Measurements from ENCODE around the gene CBX8. TPM values are rescaled to one million over a fixed set of nuclear protein-coding genes. Genes with fewer than 3 reads are reported as not detected.

Gene CBX8
- total RNA-seq, 3 donors from 2014 or later (not counting 1 experiment from before 2014, with no cell fraction given) = 4.0 to 6.4 (median 5.8) TPM

DNA sequence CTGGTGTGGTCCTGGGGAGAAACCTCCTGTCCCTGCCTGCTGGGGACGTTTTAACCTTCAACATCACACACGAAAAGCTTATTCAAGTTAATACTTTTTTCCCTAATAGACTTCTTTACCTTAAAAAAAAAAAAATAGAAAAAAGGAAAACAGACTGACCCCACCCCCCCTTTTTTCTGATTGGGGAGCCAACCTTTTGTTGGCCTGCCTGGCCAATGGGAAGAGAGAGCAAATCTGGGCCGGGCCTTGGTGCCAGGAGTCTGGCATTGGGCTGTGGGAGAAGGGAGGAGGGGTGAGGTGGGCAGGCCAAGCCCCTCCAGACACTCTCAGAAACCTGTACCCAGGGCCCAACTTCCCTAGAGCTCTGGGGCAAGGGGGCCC is 3.0 kb downstream of the CBX8 start:
- peaks cover 14 to 16% of the 10 kb centered on the region in 2 donors for H3K4me1 Mint-ChIP-seq
- 83% methylated on average over 2 of the region's 3 CpGs for WGBS (ENCODE audit: insufficient coverage)
- Histone ChIP-seq H3K36me3 (ENCODE audit: control insufficient read depth, insufficient read depth, low read length) (peaks cover 3% of the 10 kb centered on the region), H3K4me1 (ENCODE audit: control insufficient read depth, insufficient read depth, low read length) (peaks cover 48% of the 10 kb centered on the region), H3K9me3 (ENCODE audit: control insufficient read depth, insufficient read depth, low read length) (no peaks in the 10 kb centered on the region), H3K27me3 (ENCODE audit: control insufficient read depth, insufficient read depth, low read length) (peaks cover 49% of the 10 kb centered on the region), H3K27ac (ENCODE audit: low read length) (no peak overlapping the region), H3K4me3 (ENCODE audit: low read length) (no peak overlapping the region)
- TF ChIP-seq, protein P1, sequence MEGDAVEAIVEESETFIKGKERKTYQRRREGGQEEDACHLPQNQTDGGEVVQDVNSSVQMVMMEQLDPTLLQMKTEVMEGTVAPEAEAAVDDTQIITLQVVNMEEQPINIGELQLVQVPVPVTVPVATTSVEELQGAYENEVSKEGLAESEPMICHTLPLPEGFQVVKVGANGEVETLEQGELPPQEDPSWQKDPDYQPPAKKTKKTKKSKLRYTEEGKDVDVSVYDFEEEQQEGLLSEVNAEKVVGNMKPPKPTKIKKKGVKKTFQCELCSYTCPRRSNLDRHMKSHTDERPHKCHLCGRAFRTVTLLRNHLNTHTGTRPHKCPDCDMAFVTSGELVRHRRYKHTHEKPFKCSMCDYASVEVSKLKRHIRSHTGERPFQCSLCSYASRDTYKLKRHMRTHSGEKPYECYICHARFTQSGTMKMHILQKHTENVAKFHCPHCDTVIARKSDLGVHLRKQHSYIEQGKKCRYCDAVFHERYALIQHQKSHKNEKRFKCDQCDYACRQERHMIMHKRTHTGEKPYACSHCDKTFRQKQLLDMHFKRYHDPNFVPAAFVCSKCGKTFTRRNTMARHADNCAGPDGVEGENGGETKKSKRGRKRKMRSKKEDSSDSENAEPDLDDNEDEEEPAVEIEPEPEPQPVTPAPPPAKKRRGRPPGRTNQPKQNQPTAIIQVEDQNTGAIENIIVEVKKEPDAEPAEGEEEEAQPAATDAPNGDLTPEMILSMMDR (IDR thresholded peaks at IDR 0.05) = no peak
- H3K27me3 Mint-ChIP-seq (ENCODE audit: low read depth in 2 of 2) = peaks cover 10 to 30% of the 10 kb centered on the region in 2 donors
- ATAC-seq (no peak), DNase-seq (no peak)
- intact Hi-C loops (cut with micrococcal nuclease) = no loop called here
- H3K36me3 Mint-ChIP-seq = no peaks in the 10 kb centered on the region
- peak overlapping the region; percentile 35 for H3K4me3 Mint-ChIP-seq
- H3K27ac Mint-ChIP-seq = no peak overlapping the region
- H3K9me3 Mint-ChIP-seq = no peaks in the 10 kb centered on the region

DNA sequence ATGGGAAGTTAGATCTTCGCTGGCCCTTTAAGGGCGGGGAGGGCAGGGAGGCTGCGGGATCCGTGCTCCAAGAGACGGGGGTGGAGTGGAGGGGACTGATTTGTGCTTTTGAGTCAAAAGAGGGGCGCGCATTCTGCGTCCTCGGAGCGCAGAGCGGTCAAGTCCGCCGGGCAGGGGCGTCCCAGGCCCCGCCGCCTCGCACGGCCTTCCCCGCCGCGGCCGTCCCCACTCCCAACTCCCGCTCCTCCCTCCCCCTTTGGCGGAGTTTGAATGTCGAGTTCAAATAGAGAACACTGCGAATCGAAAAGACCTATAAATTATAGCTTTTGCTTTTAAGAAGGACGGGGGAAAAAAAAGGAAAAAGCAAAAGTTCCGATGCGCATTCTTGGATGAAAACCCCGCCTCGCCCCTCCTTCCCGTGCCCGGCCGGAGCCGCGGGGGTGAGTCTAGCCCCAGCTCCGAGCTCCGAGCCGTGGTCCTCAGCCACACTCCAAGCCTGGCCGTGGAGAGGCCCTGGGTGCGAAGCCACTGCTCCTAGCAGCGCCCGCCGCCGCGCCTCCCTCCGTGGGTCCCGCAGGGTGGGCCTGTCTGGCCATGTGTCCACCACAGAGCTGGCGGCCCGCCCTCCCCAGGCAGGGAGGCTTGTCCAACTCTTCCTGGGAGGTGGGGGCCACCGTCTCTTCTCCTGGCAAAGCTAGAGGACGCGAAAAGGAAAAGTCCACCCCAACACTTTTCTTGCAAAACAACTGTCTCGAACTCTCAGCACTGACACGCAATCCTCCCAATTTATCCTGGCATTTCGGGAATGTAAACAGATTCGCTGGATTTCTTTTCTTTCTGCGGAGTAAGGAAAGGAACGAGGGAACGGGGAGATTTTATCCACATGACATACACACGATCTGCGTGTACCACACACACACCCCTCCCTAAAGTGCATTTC is 3.6 kb downstream of the CBX8 start:
- H3K27ac Mint-ChIP-seq = no peak overlapping the region
- no peaks in the 10 kb centered on the region for H3K36me3 Mint-ChIP-seq
- intact Hi-C loops (cut with micrococcal nuclease) = no loop called here
- WGBS (ENCODE audit: insufficient coverage) = 72% methylated on average over 63 of the region's 63 CpGs
- ATAC-seq (no peak), DNase-seq (no peak)
- no peak overlapping the region for H3K27ac ChIP-seq (ENCODE audit: low read length)
- H3K9me3 ChIP-seq (ENCODE audit: control insufficient read depth, insufficient read depth, low read length) = no peaks in the 10 kb centered on the region
- peaks cover 7 to 9% of the 10 kb centered on the region in 2 donors for H3K4me1 Mint-ChIP-seq
- peaks cover 49% of the 10 kb centered on the region for H3K27me3 ChIP-seq (ENCODE audit: control insufficient read depth, insufficient read depth, low read length)
- peaks cover 42% of the 10 kb centered on the region for H3K4me1 ChIP-seq (ENCODE audit: control insufficient read depth, insufficient read depth, low read length)
- H3K9me3 Mint-ChIP-seq = no peaks in the 10 kb centered on the region
- H3K27me3 Mint-ChIP-seq (ENCODE audit: low read depth in 2 of 2) = peaks cover 12 to 28% of the 10 kb centered on the region in 2 donors
- TF ChIP-seq, protein P1 (IDR thresholded peaks at IDR 0.05) = no peak
- H3K36me3 ChIP-seq (ENCODE audit: control insufficient read depth, insufficient read depth, low read length) = peaks cover 3% of the 10 kb centered on the region
- H3K4me3 ChIP-seq (ENCODE audit: low read length) = no peak overlapping the region
- peak overlapping the region; percentile 35 for H3K4me3 Mint-ChIP-seq

DNA sequence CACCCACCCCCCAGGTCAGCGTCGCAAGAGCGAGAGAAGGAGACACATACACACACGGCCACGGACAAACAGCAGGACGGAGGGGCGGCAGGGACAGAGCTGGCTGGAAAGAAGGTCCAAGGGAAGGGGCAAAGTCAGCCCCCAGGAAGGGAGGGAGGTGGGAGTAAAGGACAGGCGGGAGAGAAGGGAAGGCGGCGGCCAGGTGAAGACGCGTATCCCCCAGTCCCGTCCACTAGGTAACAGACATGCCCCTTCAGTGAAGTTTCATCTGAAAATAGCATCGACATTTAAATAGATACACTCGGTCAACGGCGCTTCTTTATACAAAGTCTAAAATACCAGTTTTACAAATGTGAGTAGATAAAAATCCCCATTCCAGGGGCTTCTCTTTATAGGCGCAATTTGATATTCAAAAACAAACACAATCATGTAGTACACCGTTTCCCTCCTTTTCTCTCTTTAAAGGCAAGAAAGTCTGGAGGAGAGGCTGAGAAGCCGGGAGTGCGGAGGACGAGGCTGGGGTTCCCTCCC is 4.5 kb downstream of the CBX8 start:
- Histone ChIP-seq H3K27ac (ENCODE audit: low read length) (no peak overlapping the region), H3K36me3 (ENCODE audit: control insufficient read depth, insufficient read depth, low read length) (peaks cover 3% of the 10 kb centered on the region), H3K9me3 (ENCODE audit: control insufficient read depth, insufficient read depth, low read length) (no peaks in the 10 kb centered on the region), H3K27me3 (ENCODE audit: control insufficient read depth, insufficient read depth, low read length) (peaks cover 46% of the 10 kb centered on the region), H3K4me1 (ENCODE audit: control insufficient read depth, insufficient read depth, low read length) (peaks cover 36% of the 10 kb centered on the region), H3K4me3 (ENCODE audit: low read length) (no peak overlapping the region)
- Mint-ChIP-seq H3K36me3 (no peaks in the 10 kb centered on the region), H3K9me3 (no peaks in the 10 kb centered on the region), H3K27ac (no peak overlapping the region), H3K4me3 (no peak overlapping the region), H3K27me3 (ENCODE audit: low read depth in 2 of 2) (peaks cover 21 to 35% of the 10 kb centered on the region in 2 donors), H3K4me1 (peaks cover 6 to 8% of the 10 kb centered on the region in 2 donors)
- ATAC-seq (no peak), DNase-seq (no peak)
- intact Hi-C loops (cut with micrococcal nuclease) = no loop called here
- 21% methylated on average over 14 of the region's 22 CpGs for WGBS (ENCODE audit: insufficient coverage)
- TF ChIP-seq, protein P1 (IDR thresholded peaks at IDR 0.05) = no peak

Measured in natural killer cell (primary cell).